Ovary (tissue), 9 donors: ENCODE data around the gene DCUN1D4. TPM values are rescaled to one million over a fixed set of nuclear protein-coding genes. Genes with fewer than 3 reads are reported as not detected.

ENCODE experiments used
- DNase-seq, 5 donors: peaks; one replicate each; pipeline ENCODE4 v3.0.0-alpha.2; 2019 to 2020
- H3K27ac ChIP-seq, 2 donors: fragments of 200-600 bp; one replicate each; pipeline versions ENCODE4 v1.5.1 to v1.8.0; 2019 to 2022
- H3K27me3 ChIP-seq: fragments of 200-600 bp; one replicate; pipeline ENCODE4 v1.8.0; 2022
- H3K36me3 ChIP-seq: fragments of 200-600 bp; sonication (generic); one replicate; pipeline ENCODE4 v1.5.1; 2019
- H3K4me1 ChIP-seq: one replicate; pipeline ENCODE4 v1.8.1; 2013; ENCODE audit warnings: mild to moderate bottlenecking, moderate library complexity; ENCODE audit not compliant: insufficient read depth
- H3K4me3 ChIP-seq: fragments of 200-600 bp; sonication (generic); one replicate; pipeline ENCODE4 v1.5.1; 2017
- H3K9me3 ChIP-seq, 2 donors: fragments of 200-600 bp in 1 of 2; sonication (generic) in 1 of 2; one replicate each; pipeline versions ENCODE4 v1.5.1 to v1.8.1; 2013 to 2019; ENCODE audit warnings: mild to moderate bottlenecking in 1 of 2, moderate library complexity in 1 of 2
- CTCF ChIP-seq, 3 donors: fragments of 450-650 bp in 2 of 3; fragments of 200-600 bp in 1 of 3; IDR thresholded peaks; one replicate each; pipeline versions ENCODE4 v1.5.1 to v1.8.0; 2016 to 2022; ENCODE audit warnings: antibody characterized with exemption in 3 of 3, mild to moderate bottlenecking in 1 of 3
- EP300 ChIP-seq: sonication (generic); formaldehyde crosslinking; IDR thresholded peaks from one replicate; pipeline ENCODE4 v1.6.1; 2017; ENCODE audit warnings: antibody characterized with exemption
- POLR2A ChIP-seq: fragments of 450-650 bp; IDR thresholded peaks from one replicate; pipeline ENCODE4 v1.6.1; 2017; ENCODE audit warnings: antibody characterized with exemption, mild to moderate bottlenecking, moderate library complexity
- WGBS, 3 donors: extraction: QIAGEN DNeasy Blood & Tissue Kit in 1 of 3; methylation state at CpG; one replicate each; pipeline versions ENCODE4 v1.1.5 to v1.1.7; 2013 to 2017; 5-methylcytosine and 5-hydroxymethylcytosine counted together
- intact Hi-C, 4 donors: fragments of 100-400 bp; cut with DNase I; formaldehyde crosslinking; loops; one replicate each; pipeline versions ENCODE4 v1.11.0 to v1.15.1; 2022 to 2023
- polyA plus RNA-seq, 2 donors: library from polyadenylated mRNA; stranded (reverse); fragments of 200-250 nt in 1 of 2; fragments of 350-450 nt in 1 of 2; fragmentation: Illumina TruSeq in 1 of 2; extraction: RNeasy Lipid Tissue Mini Kit (QIAGEN cat#74804) in 1 of 2; gene quantifications; one replicate each; pipeline ENCODE4 v1.2.3, GENCODE V29; 2013 to 2014
- total RNA-seq, 7 donors: library from RNA; depleted of rRNA in 2 of 7; stranded (reverse); fragments of >200 nt in 2 of 7; fragmentation: NEBNext Ultra II Directional in 3 of 7; extraction: Animal tissue kit (Norgen Biotek cat#: 25700) in 3 of 7; gene quantifications; one replicate each; pipeline versions ENCODE4 v1.1.0 to v1.2.4, GENCODE V29; 2016 to 2023
- donor health status: DM: no; HTN: no; CAD: no; lungs with moderate emphysema.
- donor health status: DM: no; HTN: no; CAD: no.
- donor health status: Bipolar disorder and iron deficiency.
- donor health status: DM: yes; HTN: yes; CAD: no.
- donor health status: DM: no; HTN: no; CAD: no.
- donor health status: DM: yes; HTN: yes; CAD: no.

Gene DCUN1D4
- total and polyA plus RNA-seq, 9 donors = 20.7 to 102 (median 71.8) TPM

- no peak for DNase-seq
- H3K27ac ChIP-seq = no peak overlapping the region
- 83 to 88% (median 84%) methylated on average over 4 of the region's 4 CpGs for WGBS, 3 donors
- intact Hi-C loops = loop anchor here in 2 of 4 donors (5.0 to 10.0 kb wide), 3 partner anchors 54 to 1127 kb away; partner anchors contain the start of gene SGCB (in 1 of the 2)
- no peak overlapping the region for H3K4me3 ChIP-seq
- TF ChIP-seq CTCF (IDR thresholded peaks at IDR 0.05) = no peak
- TF ChIP-seq POLR2A = no peak
- TF ChIP-seq EP300 = no peak
- no peaks in the 10 kb centered on the region for H3K9me3 ChIP-seq
- H3K27me3 ChIP-seq = no peaks in the 10 kb centered on the region
- H3K36me3 ChIP-seq = no peaks in the 10 kb centered on the region
- H3K4me1 ChIP-seq = peaks cover 4% of the 10 kb centered on the region
These were observed 2.2 kb upstream of the DCUN1D4 start for GRCh38 chr4:51840781-51841180.

GRCh38 chr4:51842167-51842553 is 793 bp upstream of the DCUN1D4 start:
- H3K36me3 ChIP-seq = no peaks in the 10 kb centered on the region
- H3K4me1 ChIP-seq = peaks cover 4% of the 10 kb centered on the region
- H3K9me3 ChIP-seq = no peaks in the 10 kb centered on the region
- peak overlapping the region; percentile 34 to 96 for H3K27ac ChIP-seq
- DNase-seq = peak in 4 of 5 donors; percentile 45 to 49 (median 47)
- no peaks in the 10 kb centered on the region for H3K27me3 ChIP-seq
- intact Hi-C loops = loop anchor here in 2 of 4 donors (5.0 to 10.0 kb wide), 3 partner anchors 53 to 1125 kb away; partner anchors contain the start of gene SGCB (in 1 of the 2)
- TF ChIP-seq EP300 (no peak), POLR2A (no peak), CTCF (IDR thresholded peaks at IDR 0.05) (no peak)
- 1% methylated on average over 20 of the region's 20 CpGs for WGBS, 3 donors
- H3K4me3 ChIP-seq = peak overlapping the region; percentile 91

- WGBS, 3 donors = 1% methylated on average over 50 to 61 of the region's 64 CpGs
- Histone ChIP-seq H3K4me1 (peaks cover 4% of the 10 kb centered on the region), H3K9me3 (no peaks in the 10 kb centered on the region), H3K27ac (peak overlapping the region; percentile 87 to 96), H3K36me3 (no peaks in the 10 kb centered on the region), H3K4me3 (peak overlapping the region; percentile 91), H3K27me3 (no peaks in the 10 kb centered on the region)
- TF ChIP-seq EP300 (no peak), CTCF (IDR thresholded peaks at IDR 0.05) (no peak), POLR2A (no peak)
- intact Hi-C loops = loop anchor here in 2 of 4 donors (5.0 to 10.0 kb wide), 3 partner anchors 51 to 1124 kb away; partner anchors contain the start of gene SGCB (in 1 of the 2)
- peak; percentile 74 to 87 (median 85) for DNase-seq
These were observed 578 bp downstream of the DCUN1D4 start for GRCh38 chr4:51843309-51844152.

- no peaks in the 10 kb centered on the region for H3K27me3 ChIP-seq
- TF ChIP-seq CTCF (IDR thresholded peaks at IDR 0.05) (no peak), POLR2A (peak; percentile 26), EP300 (no peak)
- H3K36me3 ChIP-seq = no peaks in the 10 kb centered on the region
- peaks cover 4% of the 10 kb centered on the region for H3K4me1 ChIP-seq
- peak; percentile 87 to 93 (median 90) for DNase-seq
- peak overlapping the region; percentile 87 to 96 for H3K27ac ChIP-seq
- H3K9me3 ChIP-seq = no peaks in the 10 kb centered on the region
- peak overlapping the region; percentile 91 for H3K4me3 ChIP-seq
- intact Hi-C loops = loop anchor here in 2 of 4 donors (5.0 to 10.0 kb wide), 3 partner anchors 50 to 1123 kb away; partner anchors contain the start of gene SGCB (in 1 of the 2)
- WGBS, 3 donors = 0 to 1% (median 0%) methylated on average over 65 to 71 of the region's 71 CpGs
These were observed 1.5 kb downstream of the DCUN1D4 start for GRCh38 chr4:51844153-51845054.
